A673 (cell line): Measurements from ENCODE around the gene GATAD2B. TPM values are rescaled to one million over a fixed set of nuclear protein-coding genes. Genes with fewer than 3 reads are reported as not detected.

Experiments used
- BruUV-seq: library from RNA; stranded (reverse); fragments of 400-500 nt; replicated peaks from 2 replicates; lab custom pipeline; 2021; lab: Mats Ljungman, UMichigan
- CTCF ChIA-PET: fragments of 300-600 bp; sonication (Branson Sonifier 250); formaldehyde crosslinking; loops from one replicate; lab custom pipeline; 2022; ENCODE audit warnings: antibody characterized with exemption; lab: Charles Lee
- POLR2A ChIA-PET: fragments of 300-600 bp; sonication (Branson Sonifier 250); formaldehyde crosslinking; loops from one replicate; lab custom pipeline; 2022; ENCODE audit warnings: antibody characterized with exemption; ENCODE audit not compliant: low non-redundant PET; lab: Charles Lee
- DNase-seq: peaks from one replicate; pipeline ENCODE4 v3.0.0-alpha.2; 2015; ENCODE audit warnings: low spot score
- H3K27ac ChIP-seq: fragments of 200-600 bp; sonication (generic); 2 replicates; pipeline ENCODE4 v1.5.1; 2016; ENCODE audit warnings: mixed run types, low read depth, mild to moderate bottlenecking, mixed read lengths, antibody characterized with exemption, low read length; ENCODE audit not compliant: poor library complexity, severe bottlenecking
- H3K27me3 ChIP-seq: fragments of 200-600 bp; sonication (generic); replicated peaks from 2 replicates; pipeline ENCODE4 v1.6.1; 2017; ENCODE audit warnings: mixed run types, low read depth, mild to moderate bottlenecking, mixed read lengths, antibody characterized with exemption, low read length; ENCODE audit not compliant: insufficient read depth, poor library complexity
- H3K36me3 ChIP-seq: fragments of 200-600 bp; sonication (generic); 2 replicates; pipeline ENCODE4 v1.6.1; 2016; ENCODE audit warnings: mixed run types, mild to moderate bottlenecking, mixed read lengths, antibody characterized with exemption, low read length; ENCODE audit not compliant: insufficient read depth, poor library complexity, severe bottlenecking
- H3K4me1 ChIP-seq: fragments of 200-600 bp; sonication (generic); 2 replicates; pipeline ENCODE4 v1.6.1; 2017; ENCODE audit warnings: mixed run types, mild to moderate bottlenecking, mixed read lengths, antibody characterized with exemption, low read length; ENCODE audit not compliant: insufficient read depth, poor library complexity, severe bottlenecking
- H3K4me3 ChIP-seq: fragments of 200-600 bp; sonication (generic); 2 replicates; pipeline ENCODE4 v1.5.1; 2016; ENCODE audit warnings: low read depth, mixed run types, mild to moderate bottlenecking, mixed read lengths, low read length; ENCODE audit not compliant: poor library complexity, severe bottlenecking
- H3K9me3 ChIP-seq: fragments of 200-600 bp; sonication (generic); 2 replicates; pipeline ENCODE4 v1.6.1; 2016; ENCODE audit warnings: mixed run types, low read depth, mild to moderate bottlenecking, mixed read lengths, antibody characterized with exemption, low read length; ENCODE audit not compliant: poor library complexity, severe bottlenecking
- EZH2 ChIP-seq: fragments of 200-600 bp; sonication (generic); IDR thresholded peaks from 2 replicates; pipeline ENCODE4 v1.6.1; 2017; ENCODE audit warnings: borderline replicate concordance, low read depth, mild to moderate bottlenecking, mixed read lengths, antibody characterized with exemption, low read length; ENCODE audit not compliant: poor library complexity, severe bottlenecking
- intact Hi-C: fragments of 100-400 bp; cut with micrococcal nuclease; formaldehyde crosslinking; loops from one replicate; pipeline ENCODE4 v1.10.0; 2022; ENCODE audit not compliant: unreplicated experiment
- total RNA-seq: library from RNA; stranded (reverse); gene quantifications from 2 replicates; pipeline ENCODE4 v1.2.3, GENCODE V29; 2021
- TF ChIP-seq, protein P1 (sequence below): fragments of 300-800, 200-600 bp; sonication (generic); conservative IDR thresholded peaks from 2 replicates; pipeline ENCODE4 v1.5.1; 2017; ENCODE audit warnings: low read depth, mild to moderate bottlenecking, antibody characterized with exemption, low read length, moderate library complexity, mixed read lengths

Gene GATAD2B
- total RNA-seq, 1 experiment from 2014 or later = 58.8 TPM

DNA sequence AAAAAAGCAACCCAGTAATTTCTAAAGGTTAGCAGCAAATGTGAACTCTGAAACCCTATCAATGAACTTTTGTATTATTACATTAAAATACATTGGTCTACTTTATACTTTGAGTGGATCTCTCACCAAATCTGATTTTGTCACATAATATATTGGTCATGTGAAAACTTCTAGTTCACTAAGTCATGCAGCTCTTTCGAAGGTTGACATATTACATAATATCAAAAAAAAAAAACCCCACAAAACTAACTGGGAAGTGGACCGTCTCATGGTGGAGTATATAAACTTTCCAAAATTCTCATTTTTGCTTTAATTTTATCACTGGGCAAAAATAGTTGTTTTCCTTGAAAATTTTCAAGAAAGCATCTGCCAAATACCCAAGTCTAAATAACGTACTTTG, 50.4 kb downstream of the GATAD2B start:
- BruUV-seq = no TSS peak
- no peak for DNase-seq
- Histone ChIP-seq H3K36me3 (no peaks in the 10 kb centered on the region), H3K9me3 (no peaks in the 10 kb centered on the region), H3K4me3 (no peak overlapping the region), H3K4me1 (no peaks in the 10 kb centered on the region), H3K27ac (no peak overlapping the region), H3K27me3 (no peaks in the 10 kb centered on the region)
- intact Hi-C loops = no loop called here
- CTCF ChIA-PET = no interaction called here
- TF ChIP-seq, protein P1, sequence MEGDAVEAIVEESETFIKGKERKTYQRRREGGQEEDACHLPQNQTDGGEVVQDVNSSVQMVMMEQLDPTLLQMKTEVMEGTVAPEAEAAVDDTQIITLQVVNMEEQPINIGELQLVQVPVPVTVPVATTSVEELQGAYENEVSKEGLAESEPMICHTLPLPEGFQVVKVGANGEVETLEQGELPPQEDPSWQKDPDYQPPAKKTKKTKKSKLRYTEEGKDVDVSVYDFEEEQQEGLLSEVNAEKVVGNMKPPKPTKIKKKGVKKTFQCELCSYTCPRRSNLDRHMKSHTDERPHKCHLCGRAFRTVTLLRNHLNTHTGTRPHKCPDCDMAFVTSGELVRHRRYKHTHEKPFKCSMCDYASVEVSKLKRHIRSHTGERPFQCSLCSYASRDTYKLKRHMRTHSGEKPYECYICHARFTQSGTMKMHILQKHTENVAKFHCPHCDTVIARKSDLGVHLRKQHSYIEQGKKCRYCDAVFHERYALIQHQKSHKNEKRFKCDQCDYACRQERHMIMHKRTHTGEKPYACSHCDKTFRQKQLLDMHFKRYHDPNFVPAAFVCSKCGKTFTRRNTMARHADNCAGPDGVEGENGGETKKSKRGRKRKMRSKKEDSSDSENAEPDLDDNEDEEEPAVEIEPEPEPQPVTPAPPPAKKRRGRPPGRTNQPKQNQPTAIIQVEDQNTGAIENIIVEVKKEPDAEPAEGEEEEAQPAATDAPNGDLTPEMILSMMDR = no peak
- no peak for TF ChIP-seq EZH2
- POLR2A ChIA-PET = no interaction called here

DNA sequence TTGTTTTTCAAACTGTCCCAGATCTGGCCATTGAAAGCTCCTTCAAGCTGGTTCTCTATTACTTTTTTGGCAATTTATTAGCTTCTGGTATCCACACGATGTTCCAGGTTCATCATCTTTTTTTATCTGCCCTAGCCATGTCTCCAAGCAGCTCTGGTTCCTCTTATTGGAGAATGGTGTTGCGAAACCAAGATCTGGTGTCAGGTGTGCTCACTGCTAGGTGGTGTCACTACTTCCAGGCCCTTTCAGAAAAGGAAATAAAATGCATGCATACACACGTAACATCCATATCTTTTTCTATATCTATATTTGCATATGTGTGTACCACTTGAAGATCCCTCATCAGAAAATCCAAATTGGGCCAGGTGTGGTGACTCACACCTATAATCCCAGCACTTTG, 53.3 kb downstream of the GATAD2B start:
- H3K27ac ChIP-seq = no peak overlapping the region
- no peak for DNase-seq
- peaks cover 13% of the 10 kb centered on the region for H3K4me1 ChIP-seq
- no peaks in the 10 kb centered on the region for H3K36me3 ChIP-seq
- H3K27me3 ChIP-seq = no peaks in the 10 kb centered on the region
- no peaks in the 10 kb centered on the region for H3K9me3 ChIP-seq
- CTCF ChIA-PET = no interaction called here
- no peak overlapping the region for H3K4me3 ChIP-seq
- no TSS peak for BruUV-seq
- intact Hi-C loops = no loop called here
- TF ChIP-seq, protein P1 = no peak
- TF ChIP-seq EZH2 = no peak
- POLR2A ChIA-PET = interaction anchor here (0.6 kb wide), 1 partner anchor 27 kb away, joined by 3 read pairs; no protein-coding TSS in a partner anchor

DNA sequence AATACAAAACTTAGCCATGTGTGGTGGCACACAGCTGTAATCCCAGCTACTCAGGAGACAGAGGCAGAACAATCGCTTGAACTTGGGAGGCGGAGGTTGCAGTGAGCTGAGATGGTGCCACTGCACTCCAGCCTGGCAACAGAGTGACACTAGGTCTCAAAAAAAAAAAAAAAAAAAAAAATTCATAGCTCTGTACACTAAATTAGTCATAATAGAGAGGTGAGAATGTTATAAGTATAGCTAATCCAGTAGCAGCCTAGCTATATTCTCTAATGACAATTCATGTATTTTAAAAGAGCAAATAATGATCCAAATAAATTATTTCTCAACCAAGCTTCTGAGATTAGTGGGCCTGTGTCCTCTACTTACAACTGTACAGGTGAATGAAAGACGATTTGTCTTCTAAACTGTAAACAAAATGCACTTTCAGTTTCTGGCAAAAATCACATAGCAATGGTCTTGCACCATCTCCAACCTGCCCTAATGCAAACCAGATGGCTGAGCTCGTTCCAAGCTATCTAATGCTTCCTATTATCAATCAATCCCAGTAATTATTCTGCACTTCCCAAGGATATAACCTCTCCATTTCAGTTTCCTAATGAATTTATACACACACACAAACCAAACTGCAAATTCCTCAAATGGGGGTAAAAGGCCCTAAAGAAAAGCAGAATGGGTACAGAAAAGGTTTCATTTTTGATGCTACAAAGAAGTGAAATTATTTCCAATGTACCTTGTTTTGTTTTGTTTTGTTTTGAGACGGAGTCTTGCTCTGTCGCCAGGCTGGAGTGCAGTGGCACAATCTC, 56.5 kb downstream of the GATAD2B start:
- POLR2A ChIA-PET = interaction anchor here (0.6 kb wide), 1 partner anchor 1175 kb away, joined by 18 read pairs; no protein-coding TSS in a partner anchor
- H3K4me1 ChIP-seq = peaks cover 13% of the 10 kb centered on the region
- BruUV-seq = no TSS peak
- H3K36me3 ChIP-seq = no peaks in the 10 kb centered on the region
- CTCF ChIA-PET = interaction anchor here (0.6 to 0.7 kb wide), 2 partner anchors 8 to 68 kb away, joined by 3 to 8 read pairs; no protein-coding TSS in a partner anchor
- intact Hi-C loops = no loop called here
- DNase-seq = peak; percentile 75
- peak overlapping the region; percentile 12 for H3K27ac ChIP-seq
- no peaks in the 10 kb centered on the region for H3K27me3 ChIP-seq
- TF ChIP-seq EZH2 = no peak
- TF ChIP-seq, protein P1 = no peak
- peak overlapping the region; percentile 16 for H3K4me3 ChIP-seq
- H3K9me3 ChIP-seq = no peaks in the 10 kb centered on the region
